Urothelium cell line (cell line): Measurements from ENCODE around the gene ESPN.

ENCODE experiments used
- DNase-seq: peaks from one replicate; pipeline ENCODE4 v3.0.0; 2011; ENCODE audit warnings: low spot score, mixed read lengths
- FAIRE-seq: peaks from 2 replicates; lab custom pipeline; 2011; peaks lifted over from hg19 to GRCh38; lab: Jason Lieb, UNC

ESPN gene

DNA sequence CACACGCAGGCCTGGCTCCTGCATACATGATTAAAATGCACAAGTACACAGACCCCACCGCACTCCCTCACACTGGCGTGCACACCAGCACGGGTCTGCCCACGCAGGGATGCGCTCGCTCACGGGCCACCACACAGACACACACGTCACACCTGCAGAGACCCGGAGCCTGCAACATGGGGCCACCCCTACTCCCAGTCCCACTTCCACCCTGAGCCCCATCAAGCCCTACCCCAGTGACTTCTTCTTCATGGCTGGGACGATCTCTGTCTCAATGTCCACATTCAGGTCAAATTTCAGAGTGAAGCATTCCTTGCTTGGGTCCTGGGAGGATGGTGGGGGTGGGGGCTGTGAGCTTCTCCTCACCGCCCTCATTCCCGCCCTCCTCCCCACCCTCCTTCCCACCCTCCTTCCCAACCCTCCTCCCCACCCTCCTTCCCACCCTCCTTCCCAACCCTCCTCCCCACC lies 50.3 kb downstream of the ESPN start:
- no peak for DNase-seq
- no peak for FAIRE-seq

DNA sequence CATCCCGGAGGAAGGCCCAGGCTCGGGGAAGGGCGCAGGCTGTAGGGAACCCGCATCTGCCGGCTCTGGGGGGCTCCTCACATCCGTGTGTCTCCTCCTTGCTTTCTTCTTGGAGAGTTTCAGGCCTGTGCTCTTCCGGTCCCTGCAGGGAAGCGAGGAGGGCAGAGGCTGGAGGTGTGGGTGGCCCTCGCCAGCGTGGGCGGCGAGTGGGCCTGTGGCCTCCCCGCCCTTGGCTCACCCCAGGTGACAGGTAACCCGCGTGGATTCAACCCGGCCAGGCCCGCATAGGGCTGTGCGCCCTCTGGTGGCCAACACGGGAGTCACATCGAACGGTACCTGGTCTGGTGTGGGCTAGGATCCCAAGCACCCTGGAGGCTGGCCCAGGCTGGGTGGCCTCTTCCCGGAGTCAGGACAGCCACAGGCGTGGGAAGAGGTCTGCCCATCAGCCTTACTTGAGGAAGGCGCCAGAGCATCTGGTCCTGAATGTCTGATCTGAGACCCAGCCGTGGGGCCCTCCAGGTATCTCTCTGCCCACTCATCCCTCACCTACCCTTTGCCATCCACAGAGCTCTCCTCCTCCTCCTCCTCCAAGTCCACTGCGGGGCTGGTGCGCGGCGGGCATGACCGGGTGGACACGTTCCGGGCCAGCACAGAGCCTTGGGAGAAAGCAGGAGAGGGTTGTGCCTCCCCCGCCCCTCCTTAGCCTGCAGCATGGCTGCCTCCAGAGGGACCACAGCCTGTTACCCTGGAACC lies 51.0 kb downstream of the ESPN start:
- FAIRE-seq: no peak

GRCh38 chr1:6476483-6476882 lies 51.9 kb downstream of the ESPN start:
- FAIRE-seq: no peak
- no peak for DNase-seq

More for the DNA sequence above, 51.0 kb downstream of the ESPN start:
- peak; percentile 75 for DNase-seq

- FAIRE-seq (no peak), DNase-seq (no peak)
Observed at GRCh38 chr1:6477039-6477820, 52.7 kb downstream of the ESPN start.

- DNase-seq (no peak), FAIRE-seq (no peak)
Observed at GRCh38 chr1:6481820-6482219, 57.2 kb downstream of the ESPN start.

- FAIRE-seq: no peak
- no peak for DNase-seq
Observed at GRCh38 chr1:6483017-6483760, 58.6 kb downstream of the ESPN start.

GRCh38 chr1:6483761-6484117 lies 59.2 kb downstream of the ESPN start:
- no peak for DNase-seq
- no peak for FAIRE-seq

- FAIRE-seq (no peak), DNase-seq (no peak)
Observed at GRCh38 chr1:6484826-6485167, 60.2 kb downstream of the ESPN start.

DNA sequence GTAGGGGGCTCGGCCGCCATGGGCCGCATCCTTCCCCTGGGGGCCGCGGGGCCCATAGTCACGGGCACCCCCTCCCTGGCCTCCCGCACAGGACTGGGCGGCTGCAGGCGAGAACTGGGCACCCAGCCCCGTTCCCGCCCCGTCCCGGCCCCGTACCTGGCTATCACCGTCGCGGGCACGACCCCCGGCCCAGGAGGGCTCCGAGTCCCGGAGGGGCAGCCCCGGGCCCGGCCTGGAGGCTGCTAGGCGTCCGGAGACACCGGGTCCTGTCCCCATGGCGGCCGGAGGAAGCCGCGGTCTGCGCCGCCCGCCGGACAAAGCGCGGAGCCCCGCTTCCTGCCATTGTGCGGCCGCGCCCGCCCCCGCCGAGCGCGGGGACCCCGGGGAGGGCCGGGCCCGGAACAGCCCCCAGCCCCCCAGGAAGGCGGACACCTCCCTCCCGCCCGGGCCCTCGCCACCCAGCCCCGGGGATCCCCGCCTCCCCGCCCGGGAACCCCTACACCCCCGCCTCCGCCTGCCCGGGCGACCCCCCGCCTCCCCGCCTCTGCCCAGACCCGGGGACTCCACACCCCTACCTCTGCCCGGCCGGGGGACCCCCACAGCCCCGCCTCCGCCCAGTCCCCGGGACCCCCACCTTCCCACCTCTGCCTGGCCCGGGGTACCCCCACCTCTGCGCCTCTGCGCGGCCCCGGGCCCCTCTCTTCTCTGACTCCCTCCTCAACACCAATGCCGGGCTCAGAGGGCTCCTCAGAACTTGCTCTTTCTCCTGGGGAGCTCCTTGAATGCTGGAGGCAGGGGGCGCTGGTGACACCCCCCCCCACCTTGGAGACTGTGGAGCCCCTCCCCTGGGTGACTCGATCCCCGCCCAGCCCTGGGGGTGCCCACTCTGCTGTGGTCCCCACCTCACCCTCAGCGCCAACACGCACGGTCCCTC lies 60.9 kb downstream of the ESPN start:
- no peak for FAIRE-seq

DNA sequence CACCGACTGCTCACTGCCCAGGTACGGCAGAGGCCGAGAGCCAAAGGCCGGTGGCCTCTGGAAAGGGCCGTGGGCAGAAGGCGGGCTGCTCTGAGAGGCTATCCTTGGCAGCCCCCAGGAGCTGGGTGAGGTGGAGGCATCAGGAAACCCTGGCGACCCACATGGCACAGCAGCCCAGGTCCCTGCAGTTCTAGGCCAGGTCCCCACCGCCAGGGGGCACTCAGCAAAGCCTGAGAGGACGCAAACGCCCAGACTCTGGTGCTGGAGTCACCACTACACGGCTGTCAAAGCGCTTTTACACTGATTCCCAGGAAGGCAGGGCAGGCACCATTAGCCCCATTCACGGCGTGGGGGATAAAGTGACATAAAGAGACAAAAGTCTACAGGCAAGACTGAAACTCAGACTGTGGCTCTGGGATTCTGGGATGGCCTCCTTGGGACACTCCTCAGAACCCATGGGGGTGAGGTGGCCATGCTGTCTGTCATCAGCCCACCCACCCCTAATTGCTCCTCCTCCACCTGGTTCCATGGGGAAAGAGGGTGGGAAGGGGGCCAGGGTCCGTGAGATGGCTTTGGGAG lies 61.9 kb downstream of the ESPN start:
- peak; percentile 76 for DNase-seq
- FAIRE-seq: no peak

More for the DNA sequence above, 60.9 kb downstream of the ESPN start:
- no peak for DNase-seq

GRCh38 chr1:6487804-6488484 lies 63.4 kb downstream of the ESPN start:
- no peak for FAIRE-seq

GRCh38 chr1:6488602-6489382 lies 64.2 kb downstream of the ESPN start:
- no peak for FAIRE-seq
- no peak for DNase-seq

More at GRCh38 chr1:6487804-6488484, 63.4 kb downstream of the ESPN start:
- no peak for DNase-seq

DNA sequence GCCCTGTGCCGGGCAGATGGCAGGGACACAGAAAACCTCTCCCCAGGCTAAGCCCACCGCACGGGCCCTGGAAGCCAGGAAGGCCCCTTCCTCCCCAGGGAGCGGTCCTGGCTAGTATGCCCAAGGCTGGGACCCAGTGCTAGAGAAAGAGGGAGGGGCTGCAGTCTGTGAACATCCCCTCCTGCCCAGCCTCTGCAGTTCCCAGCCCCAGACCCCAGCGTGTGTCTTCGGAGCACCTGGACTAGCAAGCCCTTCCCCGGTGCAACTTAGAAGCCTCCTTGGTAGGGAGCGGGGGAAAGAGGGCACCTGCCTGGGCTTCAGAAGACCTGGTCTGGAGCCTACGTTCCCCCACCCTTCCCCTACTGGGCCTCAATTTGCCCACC lies 64.8 kb downstream of the ESPN start:
- FAIRE-seq: no peak
- no peak for DNase-seq

DNA sequence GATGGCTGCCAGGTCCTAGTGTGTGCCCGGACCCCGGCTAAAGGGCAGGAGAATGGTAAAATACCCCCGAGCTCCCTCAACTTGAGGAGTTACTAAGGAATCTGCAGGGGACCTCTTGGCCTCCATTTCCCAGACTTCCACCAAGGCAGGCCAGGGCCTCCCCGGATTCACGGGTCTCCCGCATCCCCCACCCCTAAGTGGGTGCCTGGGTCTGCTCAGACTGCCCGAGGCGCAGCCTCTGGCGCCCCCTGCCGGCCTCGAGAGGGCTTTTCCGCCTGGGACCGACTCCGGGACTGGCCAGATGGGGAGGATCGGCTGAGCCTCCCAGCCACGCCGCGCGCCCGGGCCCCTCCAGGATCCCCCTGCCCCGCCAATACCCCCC lies 65.2 kb downstream of the ESPN start:
- peak; percentile 88 for DNase-seq
- no peak for FAIRE-seq

- no peak for FAIRE-seq
- DNase-seq: peak; percentile 74
Observed at GRCh38 chr1:6490181-6491080, 65.9 kb downstream of the ESPN start.

DNA sequence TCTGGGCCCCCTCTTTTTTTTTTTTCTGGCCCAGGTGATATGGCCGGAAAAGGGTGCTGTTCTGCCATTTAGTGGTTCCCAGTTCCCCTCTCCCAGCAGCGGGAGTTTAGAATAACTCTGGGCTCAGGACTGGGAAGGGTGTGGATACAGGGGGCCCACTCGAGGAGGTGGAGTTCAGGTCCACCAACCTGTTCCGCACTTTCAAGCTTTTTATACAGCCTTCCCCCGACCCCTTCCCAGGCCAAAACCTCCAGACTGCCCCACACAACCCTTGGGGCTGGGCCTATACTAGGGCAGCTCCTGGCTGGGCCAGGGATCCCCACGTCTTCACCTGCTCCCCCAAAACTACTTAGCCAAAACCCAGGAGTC lies 66.5 kb downstream of the ESPN start:
- no peak for DNase-seq
- no peak for FAIRE-seq

GRCh38 chr1:6491480-6491962 lies 66.9 kb downstream of the ESPN start, which contains the start of gene PLEKHG5:
Gene PLEKHG5 (minus strand): TSS chr1:6491667. CDS start chr1:6477571, 14,096 bp downstream.
- DNase-seq: peak; percentile 67

DNA sequence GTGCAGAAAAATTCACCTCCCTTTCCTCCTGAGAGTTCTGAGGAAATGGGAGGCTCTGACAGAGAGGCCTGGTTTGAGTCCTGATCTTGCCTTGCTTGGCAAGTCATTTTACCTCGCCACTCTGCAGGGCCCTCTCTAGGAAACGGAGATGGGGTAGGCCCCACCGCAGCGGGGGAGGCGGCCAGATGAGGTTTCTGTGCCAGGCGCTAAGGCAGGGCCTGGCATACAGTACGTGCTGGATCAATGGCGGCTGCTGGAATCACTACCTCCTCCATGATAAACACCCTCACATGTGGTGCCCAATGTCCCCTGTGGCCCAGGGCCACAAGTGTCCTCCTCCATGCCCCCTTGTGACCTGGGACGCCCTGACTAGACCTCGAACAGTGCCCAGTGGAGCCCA lies 67.4 kb downstream of the ESPN start:
- no peak for DNase-seq
- FAIRE-seq: no peak

More at GRCh38 chr1:6491480-6491962, 66.9 kb downstream of the ESPN start, which contains the start of gene PLEKHG5:
- FAIRE-seq: no peak
